22Rv1 (cell line): ENCODE data around the gene HOXA10.

Experiments
- CTCF ChIP-seq: fragments of 450-650 bp; IDR thresholded peaks from 2 replicates; pipeline ENCODE4 v1.5.1; 2017; ENCODE audit warnings: mild to moderate bottlenecking
- ZFX ChIP-seq: fragments of 450-650 bp; IDR thresholded peaks from 2 replicates; pipeline ENCODE4 v1.6.1; 2017; ENCODE audit warnings: antibody characterized with exemption, borderline replicate concordance

GRCh38 chr7:27157702-27158431 lies 16.3 kb downstream of the HOXA10 start:
- no peak for TF ChIP-seq CTCF
- no peak for TF ChIP-seq ZFX
